ENCODE data around the gene SWAP70. TPM values are rescaled to one million over a fixed set of nuclear protein-coding genes. Genes with fewer than 3 reads are reported as not detected.

The SWAP70 gene
- total RNA-seq, 2 donors from 2014 or later: 18.7 to 33.4 TPM

DNA sequence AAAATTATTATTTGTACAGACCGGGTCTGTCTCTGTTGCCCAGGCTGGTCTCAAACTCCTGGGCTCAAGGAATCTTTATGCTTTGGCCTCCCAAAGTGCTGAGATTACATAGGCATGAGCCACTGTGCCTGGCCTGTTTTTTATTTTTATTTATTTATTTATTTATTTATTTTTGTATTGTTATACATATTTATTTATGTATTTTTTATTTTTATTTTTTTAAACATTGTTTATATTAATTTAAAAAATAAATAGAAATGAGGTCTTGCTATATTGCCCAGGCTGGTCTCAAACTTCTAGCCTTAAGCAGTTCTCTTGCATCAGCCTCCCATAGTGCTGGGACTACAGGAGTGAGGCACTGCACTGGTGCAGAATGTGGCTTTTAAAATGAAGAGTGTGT, 47.0 kb downstream of the SWAP70 start:
- TF ChIP-seq CTCF (IDR thresholded peaks at IDR 0.05): no peak
- Histone ChIP-seq H3K27me3 (no peaks in the 10 kb centered on the region), H3K9me3 (no peaks in the 10 kb centered on the region), H3K4me3 (no peak overlapping the region), H3K36me3 (peaks cover 13% of the 10 kb centered on the region), H3K4me1 (peaks cover 0 to 14% of the 10 kb centered on the region in 2 donors), H3K27ac (no peak overlapping the region)
- no peak for DNase-seq (ENCODE audit: low spot score)

GRCh38 chr11:9711454-9712307, 47.8 kb downstream of the SWAP70 start:
- Histone ChIP-seq H3K4me3 (no peak overlapping the region), H3K27me3 (no peaks in the 10 kb centered on the region), H3K27ac (no peak overlapping the region), H3K4me1 (peaks cover 0 to 17% of the 10 kb centered on the region in 2 donors), H3K9me3 (no peaks in the 10 kb centered on the region), H3K36me3 (peaks cover 14% of the 10 kb centered on the region)
- no peak for DNase-seq (ENCODE audit: low spot score)
- TF ChIP-seq CTCF (IDR thresholded peaks at IDR 0.05): no peak

- Histone ChIP-seq H3K4me1 (peaks cover 0 to 35% of the 10 kb centered on the region in 2 donors), H3K27ac (no peak overlapping the region), H3K36me3 (peaks cover 14% of the 10 kb centered on the region), H3K27me3 (no peaks in the 10 kb centered on the region), H3K9me3 (no peaks in the 10 kb centered on the region), H3K4me3 (no peak overlapping the region)
- TF ChIP-seq CTCF (IDR thresholded peaks at IDR 0.05): no peak
- DNase-seq (ENCODE audit: low spot score): no peak
These were observed 50.5 kb downstream of the SWAP70 start for GRCh38 chr11:9714272-9714940.

DNA sequence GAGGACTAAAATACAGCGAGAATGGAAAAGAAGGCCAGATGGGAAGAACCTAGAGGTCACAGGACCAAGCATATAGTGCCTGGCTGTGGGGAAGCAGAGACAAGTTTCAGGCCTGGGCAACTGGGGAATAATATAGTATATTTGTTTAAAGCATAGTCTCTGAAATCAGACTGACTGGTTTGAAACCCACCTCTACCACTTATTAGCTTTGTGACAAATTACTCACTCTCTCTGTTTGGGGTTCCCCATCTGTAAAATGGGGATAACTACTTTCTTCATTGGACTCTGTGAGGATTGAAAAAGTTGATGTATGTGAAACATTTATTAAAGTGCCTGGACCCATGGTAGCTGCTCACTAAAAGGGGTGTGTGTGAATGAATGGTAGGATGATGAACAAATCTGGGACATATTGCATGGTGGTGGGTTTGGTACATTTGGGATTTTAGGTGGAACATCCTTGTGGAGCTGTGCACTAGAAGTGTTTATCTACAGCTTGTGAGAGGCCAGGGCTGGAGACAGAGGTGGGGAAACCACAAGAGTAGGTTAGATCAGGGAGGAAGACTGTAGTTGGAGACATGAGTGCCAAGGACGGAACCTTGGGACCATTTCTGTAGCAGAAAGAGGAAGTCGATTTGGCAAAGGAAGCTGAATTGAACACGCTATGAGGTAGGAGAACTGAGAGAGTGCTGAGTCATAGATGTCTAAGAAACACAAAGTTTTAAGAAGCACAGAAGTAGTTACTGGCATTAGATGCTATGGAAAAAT, 52.6 kb downstream of the SWAP70 start:
- H3K4me1 ChIP-seq: peaks cover 0 to 42% of the 10 kb centered on the region in 2 donors
- H3K27me3 ChIP-seq: no peaks in the 10 kb centered on the region
- no peaks in the 10 kb centered on the region for H3K9me3 ChIP-seq
- no peak for DNase-seq (ENCODE audit: low spot score)
- no peak for TF ChIP-seq CTCF (IDR thresholded peaks at IDR 0.05)
- H3K36me3 ChIP-seq: peaks cover 14% of the 10 kb centered on the region
- peak overlapping the region; percentile 52 to 74 for H3K27ac ChIP-seq
- H3K4me3 ChIP-seq: no peak overlapping the region

DNA sequence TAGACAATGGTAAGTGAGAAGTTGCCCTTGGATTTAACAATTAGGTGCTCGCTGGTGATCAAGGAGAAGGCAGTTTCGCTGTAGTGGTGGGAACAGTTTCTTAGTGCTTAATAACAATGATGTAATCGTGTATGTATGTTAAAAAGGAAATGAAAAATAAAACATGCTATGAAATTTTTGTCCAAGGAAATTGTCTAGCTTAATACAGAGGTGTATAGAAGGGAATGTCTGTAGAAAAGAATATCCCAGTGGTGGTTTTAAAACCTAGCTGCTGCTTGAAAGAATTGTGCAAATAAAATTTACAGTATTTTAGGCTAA, 53.1 kb downstream of the SWAP70 start:
- H3K36me3 ChIP-seq: peaks cover 14% of the 10 kb centered on the region
- H3K27ac ChIP-seq: peak overlapping the region; percentile 52 to 74
- H3K27me3 ChIP-seq: no peaks in the 10 kb centered on the region
- no peak overlapping the region for H3K4me3 ChIP-seq
- H3K4me1 ChIP-seq: peaks cover 0 to 42% of the 10 kb centered on the region in 2 donors
- no peak for TF ChIP-seq CTCF (IDR thresholded peaks at IDR 0.05)
- no peaks in the 10 kb centered on the region for H3K9me3 ChIP-seq
- DNase-seq (ENCODE audit: low spot score): no peak
